ENCODE results near the gene TMEM132D. TPM values are rescaled to one million over a fixed set of nuclear protein-coding genes. Genes with fewer than 3 reads are reported as not detected.

Gene TMEM132D
- total RNA-seq, 1 experiment from 2014 or later = 1.4 TPM

GRCh38 chr12:129615001-129615400 lies 288.8 kb downstream of the TMEM132D start:
- Mint-ChIP-seq H3K4me1 (no peaks in the 10 kb centered on the region), H3K27me3 (ENCODE audit: low read depth) (peaks cover 17% of the 10 kb centered on the region), H3K36me3 (peaks cover 78% of the 10 kb centered on the region), H3K9me3 (peaks cover 81% of the 10 kb centered on the region), H3K4me3 (no peak overlapping the region), H3K27ac (no peak overlapping the region)
- ChIA-PET POLR2A (no interaction called here), CTCF (no interaction called here)
- TF ChIP-seq CTCF (IDR thresholded peaks at IDR 0.05) = no peak
- TF ChIP-seq, protein P1, sequence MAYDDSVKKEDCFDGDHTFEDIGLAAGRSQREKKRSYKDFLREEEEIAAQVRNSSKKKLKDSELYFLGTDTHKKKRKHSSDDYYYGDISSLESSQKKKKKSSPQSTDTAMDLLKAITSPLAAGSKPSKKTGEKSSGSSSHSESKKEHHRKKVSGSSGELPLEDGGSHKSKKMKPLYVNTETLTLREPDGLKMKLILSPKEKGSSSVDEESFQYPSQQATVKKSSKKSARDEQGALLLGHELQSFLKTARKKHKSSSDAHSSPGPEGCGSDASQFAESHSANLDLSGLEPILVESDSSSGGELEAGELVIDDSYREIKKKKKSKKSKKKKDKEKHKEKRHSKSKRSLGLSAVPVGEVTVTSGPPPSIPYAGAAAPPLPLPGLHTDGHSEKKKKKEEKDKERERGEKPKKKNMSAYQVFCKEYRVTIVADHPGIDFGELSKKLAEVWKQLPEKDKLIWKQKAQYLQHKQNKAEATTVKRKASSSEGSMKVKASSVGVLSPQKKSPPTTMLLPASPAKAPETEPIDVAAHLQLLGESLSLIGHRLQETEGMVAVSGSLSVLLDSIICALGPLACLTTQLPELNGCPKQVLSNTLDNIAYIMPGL (CRISPR knock-in tag; IDR thresholded peaks at IDR 0.05) = no peak
- TF ChIP-seq, protein P2, sequence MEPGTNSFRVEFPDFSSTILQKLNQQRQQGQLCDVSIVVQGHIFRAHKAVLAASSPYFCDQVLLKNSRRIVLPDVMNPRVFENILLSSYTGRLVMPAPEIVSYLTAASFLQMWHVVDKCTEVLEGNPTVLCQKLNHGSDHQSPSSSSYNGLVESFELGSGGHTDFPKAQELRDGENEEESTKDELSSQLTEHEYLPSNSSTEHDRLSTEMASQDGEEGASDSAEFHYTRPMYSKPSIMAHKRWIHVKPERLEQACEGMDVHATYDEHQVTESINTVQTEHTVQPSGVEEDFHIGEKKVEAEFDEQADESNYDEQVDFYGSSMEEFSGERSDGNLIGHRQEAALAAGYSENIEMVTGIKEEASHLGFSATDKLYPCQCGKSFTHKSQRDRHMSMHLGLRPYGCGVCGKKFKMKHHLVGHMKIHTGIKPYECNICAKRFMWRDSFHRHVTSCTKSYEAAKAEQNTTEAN (CRISPR knock-in tag; IDR thresholded peaks at IDR 0.05) = no peak
- TF ChIP-seq ZNF423 (CRISPR knock-in tag; IDR thresholded peaks at IDR 0.05) = no peak
- TF ChIP-seq E2F4 (CRISPR knock-in tag; IDR thresholded peaks at IDR 0.05; ENCODE audit: borderline replicate concordance, low read depth) = no peak
- TF ChIP-seq NFYB (CRISPR knock-in tag; conservative IDR thresholded peaks at IDR 0.05; ENCODE audit: low read depth) = no peak
- no peak for TF ChIP-seq FOXJ3 (CRISPR knock-in tag; IDR thresholded peaks at IDR 0.05; ENCODE audit: borderline replicate concordance)
- TF ChIP-seq, protein P3, sequence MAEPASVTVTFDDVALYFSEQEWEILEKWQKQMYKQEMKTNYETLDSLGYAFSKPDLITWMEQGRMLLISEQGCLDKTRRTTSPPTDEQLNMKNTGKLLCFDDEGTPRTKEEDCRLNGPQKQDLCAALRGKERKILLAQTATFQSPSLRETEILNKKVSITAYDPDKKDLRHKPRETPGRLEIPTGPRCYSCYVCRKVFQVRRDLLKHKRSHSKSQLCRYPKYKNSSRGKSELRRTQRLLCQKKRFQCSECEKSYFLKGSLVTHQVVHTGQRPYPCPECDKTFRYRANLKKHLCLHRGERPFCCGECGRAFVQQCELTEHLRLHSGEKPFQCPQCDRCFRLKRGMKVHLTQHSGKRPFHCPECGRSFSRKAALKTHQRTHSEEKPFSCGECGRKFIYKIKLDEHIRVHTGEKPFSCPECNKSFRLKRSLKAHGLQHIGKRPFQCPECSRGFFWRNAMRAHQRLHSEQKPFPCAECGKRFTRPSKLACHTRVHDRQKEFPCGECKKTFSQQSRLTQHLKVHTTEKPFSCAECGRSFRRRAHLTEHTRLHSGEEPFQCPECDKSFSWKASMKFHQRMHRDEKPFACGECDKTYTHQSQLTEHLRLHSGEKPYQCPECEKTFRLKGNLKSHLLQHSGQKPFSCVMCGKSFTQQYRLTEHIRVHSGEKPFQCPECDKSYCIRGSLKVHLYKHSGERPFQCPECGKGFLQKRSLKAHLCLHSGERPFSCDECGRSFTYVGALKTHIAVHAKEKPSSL (CRISPR knock-in tag; conservative IDR thresholded peaks at IDR 0.05) = no peak
- TF ChIP-seq, protein P4, sequence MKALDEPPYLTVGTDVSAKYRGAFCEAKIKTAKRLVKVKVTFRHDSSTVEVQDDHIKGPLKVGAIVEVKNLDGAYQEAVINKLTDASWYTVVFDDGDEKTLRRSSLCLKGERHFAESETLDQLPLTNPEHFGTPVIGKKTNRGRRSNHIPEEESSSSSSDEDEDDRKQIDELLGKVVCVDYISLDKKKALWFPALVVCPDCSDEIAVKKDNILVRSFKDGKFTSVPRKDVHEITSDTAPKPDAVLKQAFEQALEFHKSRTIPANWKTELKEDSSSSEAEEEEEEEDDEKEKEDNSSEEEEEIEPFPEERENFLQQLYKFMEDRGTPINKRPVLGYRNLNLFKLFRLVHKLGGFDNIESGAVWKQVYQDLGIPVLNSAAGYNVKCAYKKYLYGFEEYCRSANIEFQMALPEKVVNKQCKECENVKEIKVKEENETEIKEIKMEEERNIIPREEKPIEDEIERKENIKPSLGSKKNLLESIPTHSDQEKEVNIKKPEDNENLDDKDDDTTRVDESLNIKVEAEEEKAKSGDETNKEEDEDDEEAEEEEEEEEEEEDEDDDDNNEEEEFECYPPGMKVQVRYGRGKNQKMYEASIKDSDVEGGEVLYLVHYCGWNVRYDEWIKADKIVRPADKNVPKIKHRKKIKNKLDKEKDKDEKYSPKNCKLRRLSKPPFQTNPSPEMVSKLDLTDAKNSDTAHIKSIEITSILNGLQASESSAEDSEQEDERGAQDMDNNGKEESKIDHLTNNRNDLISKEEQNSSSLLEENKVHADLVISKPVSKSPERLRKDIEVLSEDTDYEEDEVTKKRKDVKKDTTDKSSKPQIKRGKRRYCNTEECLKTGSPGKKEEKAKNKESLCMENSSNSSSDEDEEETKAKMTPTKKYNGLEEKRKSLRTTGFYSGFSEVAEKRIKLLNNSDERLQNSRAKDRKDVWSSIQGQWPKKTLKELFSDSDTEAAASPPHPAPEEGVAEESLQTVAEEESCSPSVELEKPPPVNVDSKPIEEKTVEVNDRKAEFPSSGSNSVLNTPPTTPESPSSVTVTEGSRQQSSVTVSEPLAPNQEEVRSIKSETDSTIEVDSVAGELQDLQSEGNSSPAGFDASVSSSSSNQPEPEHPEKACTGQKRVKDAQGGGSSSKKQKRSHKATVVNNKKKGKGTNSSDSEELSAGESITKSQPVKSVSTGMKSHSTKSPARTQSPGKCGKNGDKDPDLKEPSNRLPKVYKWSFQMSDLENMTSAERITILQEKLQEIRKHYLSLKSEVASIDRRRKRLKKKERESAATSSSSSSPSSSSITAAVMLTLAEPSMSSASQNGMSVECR (CRISPR knock-in tag; IDR thresholded peaks at IDR 0.05; ENCODE audit: borderline replicate concordance) = no peak
- no peak for TF ChIP-seq CBFB (CRISPR knock-in tag; IDR thresholded peaks at IDR 0.05; ENCODE audit: low read depth)
- no peak for TF ChIP-seq PRRX2 (CRISPR knock-in tag; IDR thresholded peaks at IDR 0.05)
- no peak for TF ChIP-seq CREB1 (CRISPR knock-in tag; IDR thresholded peaks at IDR 0.05)
- no peak for TF ChIP-seq ZNF671 (CRISPR knock-in tag; IDR thresholded peaks at IDR 0.05)
- no peak for TF ChIP-seq NR3C1 (CRISPR knock-in tag; conservative IDR thresholded peaks at IDR 0.05; ENCODE audit: low read depth)
- DNase-seq (ENCODE audit: low spot score) (no peak), ATAC-seq (no peak)

All from WTC11 (cell line).